ENCODE results near the gene PLSCR1.
"Not testable (repeated sequence)": the region's sequence is repeated elsewhere in the genome, so short reads cannot be mapped to it uniquely, and the experiment has no call there.

The PLSCR1 gene

GRCh38 chr3:146485297-146485696 is 59.1 kb downstream of the PLSCR1 start:
- no peaks in the 10 kb centered on the region for H3K4me1 ChIP-seq (ENCODE audit: control insufficient read depth, low read length)
- H3K9me2 ChIP-seq (replicated peaks; ENCODE audit: control insufficient read depth, low read length): no peaks in the 10 kb centered on the region
- H4K20me1 ChIP-seq (ENCODE audit: control insufficient read depth, insufficient read depth, low read depth, low read length): no peaks in the 10 kb centered on the region
- TF ChIP-seq CTCF (IDR thresholded peaks at IDR 0.05; ENCODE audit: low read depth, low read length, poor library complexity, severe bottlenecking): no peak
- TF ChIP-seq EZH2phosphoT487 (IDR thresholded peaks at IDR 0.05; ENCODE audit: borderline replicate concordance, low read length): no peak
- H3K4me3 ChIP-seq (ENCODE audit: low read length): no peak overlapping the region
- H3F3A ChIP-seq (ENCODE audit: control insufficient read depth, insufficient read depth): no peaks in the 10 kb centered on the region
- H3K79me2 ChIP-seq (ENCODE audit: control insufficient read depth, low read length): no peaks in the 10 kb centered on the region
- no peaks in the 10 kb centered on the region for H3K9me3 ChIP-seq (ENCODE audit: control insufficient read depth, insufficient read depth, low read length)
- H3K4me2 ChIP-seq (ENCODE audit: low read length): no peak overlapping the region
- no peaks in the 10 kb centered on the region for H3K36me3 ChIP-seq (ENCODE audit: control insufficient read depth, low read length)
- no peaks in the 10 kb centered on the region for H3K27me3 ChIP-seq (ENCODE audit: control insufficient read depth, low read length)
- no peak overlapping the region for H3K27ac ChIP-seq (ENCODE audit: low read depth, low read length)

- H3K9me2 ChIP-seq (replicated peaks; ENCODE audit: control insufficient read depth, low read length): no peaks in the 10 kb centered on the region
- no peak for TF ChIP-seq EZH2phosphoT487 (IDR thresholded peaks at IDR 0.05; ENCODE audit: borderline replicate concordance, low read length)
- no peak for TF ChIP-seq CTCF (IDR thresholded peaks at IDR 0.05; ENCODE audit: low read depth, low read length, poor library complexity, severe bottlenecking)
- no peaks in the 10 kb centered on the region for H3F3A ChIP-seq (ENCODE audit: control insufficient read depth, insufficient read depth)
- no peak overlapping the region for H3K4me3 ChIP-seq (ENCODE audit: low read length)
- H3K27ac ChIP-seq (ENCODE audit: low read depth, low read length): no peak overlapping the region
- H3K4me1 ChIP-seq (ENCODE audit: control insufficient read depth, low read length): no peaks in the 10 kb centered on the region
- no peaks in the 10 kb centered on the region for H4K20me1 ChIP-seq (ENCODE audit: control insufficient read depth, insufficient read depth, low read depth, low read length)
- no peaks in the 10 kb centered on the region for H3K79me2 ChIP-seq (ENCODE audit: control insufficient read depth, low read length)
- H3K9me3 ChIP-seq (ENCODE audit: control insufficient read depth, insufficient read depth, low read length): no peaks in the 10 kb centered on the region
- no peaks in the 10 kb centered on the region for H3K36me3 ChIP-seq (ENCODE audit: control insufficient read depth, low read length)
- H3K27me3 ChIP-seq (ENCODE audit: control insufficient read depth, low read length): no peaks in the 10 kb centered on the region
- H3K4me2 ChIP-seq (ENCODE audit: low read length): no peak overlapping the region
Observed at GRCh38 chr3:146476094-146476740, 68.2 kb downstream of the PLSCR1 start.

GRCh38 chr3:146474976-146475375 is 69.4 kb downstream of the PLSCR1 start:
- H3K27ac ChIP-seq (ENCODE audit: low read depth, low read length); H4K20me1 ChIP-seq (ENCODE audit: control insufficient read depth, insufficient read depth, low read depth, low read length); H3K9me3 ChIP-seq (ENCODE audit: control insufficient read depth, insufficient read depth, low read length); H3K4me2 ChIP-seq (ENCODE audit: low read length); H3K4me3 ChIP-seq (ENCODE audit: low read length); H3K79me2 ChIP-seq (ENCODE audit: control insufficient read depth, low read length); H3K4me1 ChIP-seq (ENCODE audit: control insufficient read depth, low read length); H3K27me3 ChIP-seq (ENCODE audit: control insufficient read depth, low read length); H3K9me2 ChIP-seq (replicated peaks; ENCODE audit: control insufficient read depth, low read length); H3K36me3 ChIP-seq (ENCODE audit: control insufficient read depth, low read length); H3F3A ChIP-seq (ENCODE audit: control insufficient read depth, insufficient read depth): not testable (repeated sequence)

GRCh38 chr3:146473726-146474125 is 70.7 kb downstream of the PLSCR1 start:
- H3K27ac ChIP-seq (ENCODE audit: low read depth, low read length): no peak overlapping the region
- no peaks in the 10 kb centered on the region for H4K20me1 ChIP-seq (ENCODE audit: control insufficient read depth, insufficient read depth, low read depth, low read length)
- H3K9me2 ChIP-seq (replicated peaks; ENCODE audit: control insufficient read depth, low read length): no peaks in the 10 kb centered on the region
- peaks cover 7% of the 10 kb centered on the region for H3F3A ChIP-seq (ENCODE audit: control insufficient read depth, insufficient read depth)
- TF ChIP-seq CTCF (IDR thresholded peaks at IDR 0.05; ENCODE audit: low read depth, low read length, poor library complexity, severe bottlenecking) (no peak), EZH2phosphoT487 (IDR thresholded peaks at IDR 0.05; ENCODE audit: borderline replicate concordance, low read length) (no peak)
- no peaks in the 10 kb centered on the region for H3K36me3 ChIP-seq (ENCODE audit: control insufficient read depth, low read length)
- no peak overlapping the region for H3K4me2 ChIP-seq (ENCODE audit: low read length)
- no peaks in the 10 kb centered on the region for H3K27me3 ChIP-seq (ENCODE audit: control insufficient read depth, low read length)
- H3K9me3 ChIP-seq (ENCODE audit: control insufficient read depth, insufficient read depth, low read length): no peaks in the 10 kb centered on the region
- H3K4me1 ChIP-seq (ENCODE audit: control insufficient read depth, low read length): peaks cover 18% of the 10 kb centered on the region
- H3K79me2 ChIP-seq (ENCODE audit: control insufficient read depth, low read length): no peaks in the 10 kb centered on the region
- H3K4me3 ChIP-seq (ENCODE audit: low read length): no peak overlapping the region
